HG03378 (cell line): ENCODE results near the gene BTBD18.
"Not testable (repeated sequence)": the region's sequence is repeated elsewhere in the genome, so short reads cannot be mapped to it uniquely, and the experiment has no call there.

ENCODE experiments used
- ATAC-seq: cut with Tn5 transposase; IDR thresholded peaks from one replicate; pipeline ENCODE4 v1.9.1; 2021; ENCODE audit warnings: mild to moderate bottlenecking, moderate library complexity; ENCODE audit not compliant: unreplicated experiment

The BTBD18 gene

DNA sequence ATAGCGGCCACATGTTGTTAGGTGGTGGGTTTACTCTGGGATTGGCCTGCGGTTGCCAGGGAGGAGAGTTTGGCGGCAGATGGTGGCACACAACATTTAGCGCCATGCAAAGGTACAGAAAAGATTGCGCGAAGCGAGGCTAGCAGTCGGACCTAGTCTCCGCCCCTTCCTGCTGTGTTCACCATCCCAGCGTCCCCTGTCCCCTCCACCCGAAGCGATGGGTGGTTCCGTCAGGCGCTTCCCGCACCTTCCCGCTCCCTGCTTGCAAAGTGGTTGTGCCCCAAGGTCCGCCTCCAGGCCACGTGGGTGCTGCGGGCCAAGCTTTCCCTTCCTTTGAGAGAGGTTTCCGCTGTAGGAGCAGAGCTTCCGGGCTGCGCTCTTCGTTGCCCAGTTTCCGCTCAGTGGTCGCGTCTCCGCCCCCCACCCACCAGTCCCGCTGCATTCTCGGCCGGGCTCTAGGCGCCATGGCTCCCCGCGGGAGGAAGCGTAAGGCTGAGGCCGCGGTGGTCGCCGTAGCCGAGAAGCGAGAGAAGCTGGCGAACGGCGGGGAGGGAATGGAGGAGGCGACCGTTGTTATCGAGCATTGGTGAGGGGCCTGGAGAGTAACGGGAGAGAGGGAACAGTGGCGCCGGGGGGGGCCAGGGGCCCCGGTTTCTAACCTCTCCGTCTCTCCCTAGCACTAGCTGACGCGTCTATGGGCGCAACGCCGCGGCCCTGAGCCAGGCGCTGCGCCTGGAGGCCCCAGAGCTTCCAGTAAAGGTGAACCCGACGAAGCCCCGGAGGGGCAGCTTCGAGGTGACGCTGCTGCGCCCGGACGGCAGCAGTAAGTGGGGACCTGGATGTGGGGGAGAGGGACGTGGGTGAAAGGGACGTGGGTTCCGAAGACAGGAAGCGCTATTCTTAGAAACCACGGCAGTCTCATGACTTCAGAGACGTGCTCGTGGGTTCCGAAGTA lies 10.2 kb downstream of the BTBD18 start, which contains the start of gene SELENOH:
TSS of gene SELENOH (plus strand) at position 360 of the 955 bp plus-strand sequence. CDS start at position 465, 105 bp downstream.
- peak; percentile 90 for ATAC-seq

DNA sequence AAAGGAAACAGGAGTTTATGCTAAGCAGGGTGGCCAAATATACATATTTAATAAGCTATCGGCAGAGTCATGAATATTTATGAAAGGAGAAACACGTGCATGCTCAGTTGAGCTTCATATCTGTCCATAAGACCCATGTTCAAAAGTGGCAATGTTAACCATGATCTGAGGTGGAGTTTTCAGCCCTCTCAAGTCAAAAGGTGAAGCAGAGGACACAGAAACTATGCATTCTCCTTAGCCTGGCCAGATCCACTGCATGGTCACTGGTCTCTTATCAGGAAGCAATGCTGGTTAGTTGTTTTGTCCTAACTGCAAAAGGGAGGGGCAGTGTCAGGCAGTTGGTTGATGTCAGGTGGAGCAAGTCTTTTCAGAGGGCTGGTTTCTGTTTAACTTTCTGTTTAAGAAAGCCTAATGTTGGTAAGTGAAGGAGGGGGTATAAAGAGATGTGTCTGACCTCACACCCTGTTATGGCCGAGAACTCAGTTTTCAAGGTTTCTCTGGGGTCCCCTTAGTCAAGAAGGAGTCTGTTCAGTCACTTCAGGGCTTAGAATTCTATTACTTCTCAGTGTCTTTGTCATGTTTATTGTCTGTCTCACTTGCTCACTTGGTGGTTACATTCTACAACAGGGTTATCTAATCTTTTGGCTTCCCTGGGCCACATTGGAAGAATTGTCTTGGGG lies 15.9 kb downstream of the BTBD18 start:
- ATAC-seq: no peak

DNA sequence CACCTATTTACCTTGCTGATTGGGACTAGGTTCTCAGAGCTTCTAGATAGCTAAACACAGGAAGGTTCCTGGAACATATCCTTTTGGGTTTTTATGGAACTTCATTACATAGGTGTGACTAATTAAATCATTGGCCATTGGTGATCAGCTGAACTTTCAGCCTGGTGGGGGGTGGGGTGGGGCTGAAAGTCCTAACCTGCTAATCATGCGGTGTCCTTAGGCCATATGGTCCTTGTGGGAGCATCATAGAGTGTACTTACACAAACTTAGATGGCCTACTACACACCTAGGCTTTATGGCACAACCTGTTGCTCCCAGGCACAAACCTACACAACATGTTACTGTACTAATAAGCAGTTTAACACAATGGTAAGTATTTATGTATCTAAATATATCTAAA lies 19.0 kb downstream of the BTBD18 start:
- no peak for ATAC-seq

DNA sequence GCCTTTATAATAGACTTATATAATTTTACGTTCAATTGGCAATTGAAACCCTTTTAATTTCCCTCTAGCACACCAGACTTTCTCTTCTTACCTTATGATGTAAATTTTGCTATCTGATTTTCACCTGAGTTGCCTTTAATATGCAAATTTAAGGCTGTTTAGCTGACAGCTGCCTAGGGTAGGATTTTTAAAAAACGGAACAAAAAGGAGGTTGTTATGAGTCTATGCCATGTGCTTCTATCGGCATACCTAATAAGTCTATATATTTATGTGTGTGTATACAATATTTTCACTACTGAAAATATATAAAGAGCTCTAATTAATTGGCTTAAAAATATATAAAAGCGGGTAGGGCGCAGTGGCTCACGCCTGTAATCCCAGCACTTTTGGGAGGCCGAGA lies 22.1 kb downstream of the BTBD18 start:
- no peak for ATAC-seq

DNA sequence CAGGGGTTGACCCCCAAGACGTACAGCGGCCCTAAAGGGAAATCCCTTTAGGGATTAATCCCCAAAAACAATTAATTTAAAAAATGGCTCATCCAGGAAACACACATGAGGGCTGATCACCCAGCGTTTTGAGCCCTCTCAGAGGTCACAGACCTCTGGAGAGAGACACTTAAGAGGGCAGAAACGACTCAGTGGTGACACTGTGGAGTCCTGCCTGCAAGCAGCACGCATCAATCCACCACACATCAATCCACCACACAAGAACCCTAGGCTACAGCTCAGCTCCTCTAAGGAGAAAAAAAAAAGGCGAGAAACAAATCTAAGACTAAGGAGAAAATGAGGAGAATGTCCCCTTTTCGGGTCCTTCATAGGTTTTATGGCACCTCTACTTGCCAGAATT lies 22.8 kb downstream of the BTBD18 start:
- no peak for ATAC-seq

DNA sequence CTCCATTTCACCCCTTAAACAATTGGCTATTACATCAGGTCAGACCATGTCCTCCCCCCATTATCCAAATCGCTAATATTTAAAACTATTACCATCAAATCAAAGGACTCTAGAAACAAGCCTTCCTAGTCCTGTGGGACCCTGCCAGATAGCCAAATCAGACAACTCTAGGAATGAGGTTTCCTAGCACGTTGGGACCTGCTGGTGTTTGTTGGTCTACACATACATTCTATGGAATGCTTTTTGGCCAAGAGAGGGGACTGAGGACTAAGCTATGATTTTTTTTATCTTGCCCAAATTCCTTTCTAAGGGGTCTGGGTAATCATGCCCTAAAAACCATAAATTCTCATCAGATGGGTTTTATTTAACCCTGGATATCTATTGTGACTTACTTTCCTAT lies 24.4 kb downstream of the BTBD18 start:
- ATAC-seq: no peak

DNA sequence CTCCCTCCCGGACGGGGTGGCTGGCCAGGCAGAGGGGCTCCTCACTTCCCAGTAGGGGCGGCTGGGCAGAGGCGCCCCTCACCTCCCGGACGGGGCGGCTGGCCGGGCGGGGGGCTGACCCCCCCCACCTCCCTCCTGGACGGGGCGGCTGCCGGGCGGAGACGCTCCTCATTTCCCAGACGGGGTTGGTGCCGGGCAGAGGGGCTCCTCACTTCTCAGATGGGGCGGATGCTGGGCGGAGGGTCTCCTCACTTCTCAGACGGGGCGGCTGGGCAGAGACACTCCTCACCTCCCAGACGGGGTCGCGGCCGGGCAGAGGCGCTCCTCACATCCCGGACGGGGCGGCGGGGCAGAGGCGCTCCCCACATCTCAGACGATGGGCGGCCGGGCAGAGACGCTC lies 34.9 kb downstream of the BTBD18 start:
- ATAC-seq: not testable (repeated sequence)

DNA sequence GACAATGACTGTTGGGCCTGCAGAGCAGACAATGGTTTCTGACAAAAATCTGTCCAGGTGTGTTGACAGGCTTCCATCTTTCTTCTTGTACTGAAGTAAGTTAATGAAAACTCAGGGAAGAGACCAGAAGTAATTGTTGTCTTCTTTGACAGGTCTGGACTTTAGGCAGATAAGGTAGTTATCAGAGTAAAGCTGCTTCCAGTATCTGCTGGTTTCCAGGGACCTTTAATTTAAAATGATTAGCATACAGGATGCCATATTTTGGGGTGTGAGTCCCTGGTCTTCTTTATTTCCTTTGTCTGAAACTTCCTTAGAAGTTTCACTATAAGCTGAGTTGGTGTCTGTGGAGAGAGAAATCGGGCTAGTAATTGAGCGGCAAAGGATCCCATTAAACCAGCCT lies 37.8 kb downstream of the BTBD18 start:
- no peak for ATAC-seq

DNA sequence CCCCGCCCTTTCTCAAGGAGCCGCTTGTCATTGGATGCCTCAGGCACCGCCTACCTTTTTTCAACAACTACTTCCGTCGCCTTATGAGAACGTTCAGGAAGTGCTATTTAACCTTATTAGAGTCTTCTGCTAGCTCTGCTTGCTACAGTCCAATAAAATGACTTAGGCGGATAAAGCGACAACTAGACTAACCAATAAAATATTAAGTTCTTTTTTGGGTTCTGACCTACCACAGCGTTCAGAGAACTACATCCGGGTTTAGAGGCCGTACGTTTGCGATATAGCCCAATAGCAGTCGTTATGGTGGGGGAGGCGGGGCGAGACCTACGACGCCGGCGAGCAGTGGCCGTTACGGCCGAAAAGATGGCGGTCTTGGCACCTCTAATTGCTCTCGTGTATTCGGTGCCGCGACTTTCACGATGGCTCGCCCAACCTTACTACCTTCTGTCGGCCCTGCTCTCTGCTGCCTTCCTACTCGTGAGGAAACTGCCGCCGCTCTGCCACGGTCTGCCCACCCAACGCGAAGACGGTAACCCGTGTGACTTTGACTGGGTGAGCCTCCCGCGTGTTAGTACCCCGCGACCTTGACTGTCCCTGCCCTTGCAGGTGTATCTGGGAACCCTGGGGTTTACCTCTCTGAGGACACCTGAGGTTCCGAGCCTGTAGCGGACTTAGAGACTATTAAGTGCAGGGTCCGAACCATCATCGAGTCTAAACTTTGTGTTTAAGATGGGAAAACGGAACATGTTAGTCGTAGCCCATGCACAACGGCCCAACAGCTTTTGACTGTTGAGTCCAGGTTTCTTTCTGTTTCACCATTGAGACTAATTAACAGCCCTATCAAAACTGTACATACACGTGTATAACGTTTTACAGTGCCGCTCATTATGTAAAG lies 39.1 kb downstream of the BTBD18 start, which contains the start of gene TMX2:
TSS of gene TMX2 (plus strand) at position 338 of the 895 bp plus-strand sequence. CDS start at position 364, 26 bp downstream.
- peak; percentile 97 for ATAC-seq

DNA sequence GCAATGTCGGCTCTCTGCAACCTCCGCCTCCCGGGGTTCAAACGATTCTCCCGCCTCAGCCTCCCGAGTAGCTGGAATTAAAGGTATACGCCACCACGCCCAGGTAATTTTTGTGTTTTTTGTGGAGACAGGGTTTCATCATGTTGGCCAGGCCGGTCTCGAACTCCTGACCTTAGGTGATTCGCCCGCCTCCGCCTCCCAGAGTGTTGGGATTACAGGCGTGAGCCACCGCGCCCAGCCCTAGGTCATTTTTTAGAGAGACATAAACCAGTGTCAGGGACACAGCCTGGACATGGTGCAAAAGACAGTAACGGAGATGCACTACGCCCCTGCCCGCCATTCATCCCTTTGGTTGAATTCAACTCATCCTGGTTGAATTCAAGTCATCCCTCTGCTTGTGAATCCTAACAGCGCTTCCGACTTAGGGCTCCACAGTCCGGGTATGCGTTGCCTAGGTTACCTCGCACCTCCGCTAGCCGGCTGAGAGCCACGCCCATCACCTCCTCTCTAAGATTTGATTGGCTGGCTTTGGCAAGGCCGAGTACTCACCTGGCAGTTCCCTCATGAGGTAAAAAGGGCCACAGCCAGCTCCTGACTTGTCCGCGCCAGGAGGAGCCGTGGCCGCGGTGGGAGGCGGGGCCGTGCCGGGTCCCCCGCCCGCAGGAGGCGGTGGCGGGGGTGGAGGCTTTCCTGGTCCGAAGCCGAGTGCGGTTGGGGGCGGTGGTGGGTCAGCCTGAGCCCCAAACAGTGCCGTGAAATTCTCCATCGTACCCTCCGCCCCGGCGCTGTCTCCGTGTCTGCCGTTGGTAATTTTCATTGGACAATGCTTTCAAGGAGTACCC lies 40.0 kb downstream of the BTBD18 start, which contains the start of gene MED19:
TSS of gene MED19 (minus strand) at position 802 of the 842 bp plus-strand sequence. CDS start at position 766, 36 bp downstream.
- ATAC-seq: peak; percentile 37

DNA sequence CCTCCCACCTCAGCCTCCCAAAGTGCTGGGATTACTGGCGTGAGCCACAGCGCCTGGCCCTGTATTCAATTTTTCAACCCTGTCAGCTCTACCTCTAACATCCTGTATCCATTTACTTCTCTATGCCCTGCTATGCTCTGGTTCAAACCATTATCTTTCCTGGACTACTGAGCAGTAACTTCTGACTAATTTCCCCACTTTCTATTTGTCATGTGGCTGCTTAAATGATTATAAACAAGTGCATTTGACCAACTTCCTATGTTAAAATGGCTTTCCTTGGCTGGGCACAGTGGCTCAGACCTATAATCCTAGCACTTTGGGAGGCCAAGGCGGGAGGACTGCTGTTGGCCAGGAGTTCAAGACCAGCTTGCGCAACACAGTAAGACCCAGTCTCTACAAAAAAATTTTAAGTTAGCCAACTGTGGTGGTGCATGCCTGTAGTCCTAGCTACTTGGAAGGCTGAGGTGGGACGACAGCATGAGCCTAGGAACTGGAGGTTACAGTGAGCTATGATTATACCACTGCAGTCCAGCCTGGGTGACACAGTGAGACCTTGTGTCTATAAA lies 41.7 kb downstream of the BTBD18 start:
- no peak for ATAC-seq

DNA sequence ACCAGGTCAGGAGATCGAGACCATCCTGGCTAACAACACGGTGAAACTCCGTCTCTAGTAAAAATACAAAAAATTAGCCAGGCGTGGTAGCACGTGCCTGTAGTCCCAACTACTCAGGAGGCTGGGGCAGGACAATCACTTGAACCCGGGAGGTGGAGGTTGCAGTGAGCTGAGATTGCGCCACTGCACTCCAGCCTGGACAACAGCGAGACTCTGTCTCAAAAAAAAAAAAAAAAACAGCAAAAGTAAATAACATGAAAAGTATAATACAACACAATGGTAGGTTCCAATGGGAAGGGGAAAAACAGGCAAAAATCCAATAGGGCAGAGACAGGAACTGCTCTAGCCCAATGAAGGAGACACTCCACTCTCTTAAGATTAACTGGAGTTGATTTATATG lies 46.2 kb downstream of the BTBD18 start:
- ATAC-seq: not testable (repeated sequence)

DNA sequence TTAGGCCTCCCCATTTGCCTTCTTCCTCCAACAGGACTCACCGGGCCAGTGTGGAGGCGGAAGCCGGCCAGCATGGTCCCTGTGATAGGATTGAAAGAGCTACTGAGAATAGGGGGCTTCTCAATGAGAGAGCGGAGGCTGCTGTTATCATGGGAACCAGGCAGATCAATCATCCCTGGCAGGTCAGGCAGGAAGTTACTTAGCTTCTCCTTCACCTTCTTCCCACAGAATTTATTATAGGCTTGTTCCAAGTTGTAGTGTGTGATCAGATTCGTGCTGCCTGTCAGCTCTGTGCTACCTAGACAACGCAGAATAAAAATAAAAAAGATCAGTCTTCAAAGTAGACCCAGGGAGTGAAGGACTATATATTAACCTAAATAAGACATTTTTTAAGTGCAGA lies 46.7 kb downstream of the BTBD18 start:
- no peak for ATAC-seq

DNA sequence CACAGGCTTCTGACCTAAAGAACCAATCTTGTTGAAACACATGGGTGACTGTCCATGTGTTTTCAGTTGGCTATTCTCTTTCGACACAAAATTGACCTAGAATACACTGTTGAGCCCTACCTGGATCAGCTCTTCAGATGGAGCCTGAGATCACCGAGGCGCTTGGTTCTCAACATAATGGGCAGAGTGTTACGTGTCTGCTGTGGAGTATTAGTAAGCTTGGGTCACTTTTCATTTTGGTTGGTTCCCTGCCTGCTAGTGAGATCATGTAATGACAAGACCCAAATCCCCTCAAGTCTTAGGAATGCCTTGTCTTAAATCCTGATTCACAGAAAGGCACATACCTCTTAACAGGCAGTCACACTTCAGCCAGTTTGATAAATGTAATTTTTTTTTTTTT lies 48.3 kb downstream of the BTBD18 start:
- no peak for ATAC-seq

DNA sequence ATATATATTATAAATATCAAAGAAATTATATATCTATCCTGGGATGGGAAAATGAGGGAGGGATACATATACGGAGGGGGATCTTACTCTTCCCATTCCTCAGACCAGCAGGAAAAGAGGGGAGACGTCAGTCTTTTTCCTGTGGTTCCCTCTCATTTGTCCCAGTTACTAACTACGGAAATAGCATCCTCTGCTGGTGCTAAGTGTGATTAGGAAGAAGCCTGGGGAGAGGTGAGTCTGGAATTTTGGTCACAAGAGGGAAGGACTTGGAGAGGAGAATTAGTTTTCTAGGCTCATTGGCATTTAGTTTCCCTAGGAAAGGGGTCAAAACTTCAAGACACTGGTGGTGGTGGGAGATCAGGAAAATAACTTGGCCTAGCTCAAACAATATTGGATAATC lies 51.2 kb downstream of the BTBD18 start:
- ATAC-seq: no peak

DNA sequence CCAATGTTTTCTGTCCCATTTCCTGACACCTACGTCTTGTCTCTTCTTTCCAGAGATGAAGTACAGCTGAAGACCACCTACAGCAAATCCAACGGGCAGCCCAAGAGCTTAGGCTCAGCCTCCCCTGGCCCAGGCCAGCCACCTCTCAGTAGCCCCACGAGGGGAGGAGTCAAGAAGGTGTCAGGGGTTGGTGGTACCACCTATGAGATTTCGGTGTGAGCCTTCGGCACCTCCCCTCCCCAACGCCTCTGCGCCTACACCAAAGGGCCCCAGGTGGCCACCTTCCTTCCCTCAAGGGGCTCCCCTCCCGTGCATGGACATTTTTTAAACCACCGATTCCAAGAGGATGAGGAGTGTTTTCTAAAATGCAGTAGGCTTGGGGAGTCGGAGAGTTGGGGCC lies 51.8 kb downstream of the BTBD18 start:
- ATAC-seq: no peak

DNA sequence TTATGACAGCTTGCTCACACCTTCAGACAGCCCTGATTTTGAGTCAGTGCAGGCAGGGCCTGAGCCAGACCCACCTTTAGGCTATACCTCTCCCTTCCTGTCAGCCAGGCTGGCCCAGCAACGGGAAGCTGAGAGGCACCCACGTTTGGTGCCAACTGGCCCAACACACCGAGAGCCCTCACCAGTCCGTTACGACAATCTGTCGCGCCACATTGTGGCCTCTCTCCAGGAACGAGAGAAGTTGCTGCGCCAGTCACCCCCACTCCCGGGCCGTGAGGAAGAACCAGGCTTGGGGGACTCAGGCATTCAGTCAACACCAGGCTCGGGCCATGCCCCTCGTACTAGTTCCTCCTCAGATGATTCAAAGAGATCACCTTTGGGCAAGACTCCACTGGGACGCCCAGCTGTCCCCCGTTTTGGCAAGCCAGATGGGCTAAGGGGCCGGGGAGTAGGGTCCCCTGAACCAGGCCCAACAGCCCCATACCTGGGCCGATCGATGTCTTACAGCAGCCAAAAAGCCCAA lies 52.7 kb downstream of the BTBD18 start:
- ATAC-seq: no peak
